Pulmonary artery endothelial cell (primary cell): ENCODE data around the gene BBLN. TPM values are rescaled to one million over a fixed set of nuclear protein-coding genes. Genes with fewer than 3 reads are reported as not detected.
A peak's percentile ranks its signal among the peaks of the same experiment; 100 is the strongest.
"Not testable (repeated sequence)": the region's sequence is repeated elsewhere in the genome, so short reads cannot be mapped to it uniquely, and the experiment has no call there.

ENCODE experiments used
- DNase-seq: peaks from one replicate; pipeline ENCODE4 v3.0.0-alpha.2; 2011; ENCODE audit warnings: low read depth, low spot score
- total RNA-seq: library from RNA; depleted of rRNA; stranded (reverse); fragments of >200 nt; gene quantifications from 2 replicates; pipeline ENCODE4 v1.2.3, GENCODE V29; 2014

Gene BBLN
- total RNA-seq, 1 donor from 2014 or later: 31.5 TPM

- DNase-seq: no peak
These were observed 35.6 kb upstream of the BBLN start for GRCh38 chr9:128124451-128124850.

GRCh38 chr9:128124873-128125579 lies 35.0 kb upstream of the BBLN start:
- no peak for DNase-seq

GRCh38 chr9:128125580-128126354 lies 34.3 kb upstream of the BBLN start:
- DNase-seq: no peak

- peak; percentile 55 for DNase-seq
These were observed 32.5 kb upstream of the BBLN start, which contains the start of gene PTGES2 for GRCh38 chr9:128127568-128127989. TSS of gene PTGES2 (minus strand) at chr9:128127729. CDS start at chr9:128127717, 12 bp downstream.

- DNase-seq: peak; percentile 49
These were observed 31.9 kb upstream of the BBLN start for GRCh38 chr9:128127990-128128835.

GRCh38 chr9:128128836-128129590 lies 31.1 kb upstream of the BBLN start:
- no peak for DNase-seq

GRCh38 chr9:128129976-128130590 lies 30.0 kb upstream of the BBLN start:
- DNase-seq: not testable (repeated sequence)

- DNase-seq: not testable (repeated sequence)
These were observed 29.4 kb upstream of the BBLN start for GRCh38 chr9:128130651-128131050.

- not testable (repeated sequence) for DNase-seq
These were observed 28.7 kb upstream of the BBLN start for GRCh38 chr9:128131346-128131745.

GRCh38 chr9:128132139-128132538 lies 27.9 kb upstream of the BBLN start:
- DNase-seq: not testable (repeated sequence)

- not testable (repeated sequence) for DNase-seq
These were observed 24.5 kb upstream of the BBLN start for GRCh38 chr9:128135561-128135960.

GRCh38 chr9:128136816-128137793 lies 23.0 kb upstream of the BBLN start:
- DNase-seq: no peak

GRCh38 chr9:128138001-128138400 lies 22.1 kb upstream of the BBLN start:
- no peak for DNase-seq

- DNase-seq: no peak
These were observed 20.4 kb upstream of the BBLN start for GRCh38 chr9:128139621-128140020.

GRCh38 chr9:128141604-128142003 lies 18.5 kb upstream of the BBLN start:
- no peak for DNase-seq

GRCh38 chr9:128142061-128142460 lies 18.0 kb upstream of the BBLN start:
- DNase-seq: no peak

GRCh38 chr9:128142596-128142995 lies 17.5 kb upstream of the BBLN start:
- no peak for DNase-seq

- no peak for DNase-seq
These were observed 16.4 kb upstream of the BBLN start for GRCh38 chr9:128143525-128144238.
